Kidney capillary endothelial cell (primary cell): ENCODE measurements around the gene SURF4.
"Not testable (repeated sequence)": the region's sequence is repeated elsewhere in the genome, so short reads cannot be mapped to it uniquely, and the experiment has no call there.

ENCODE experiments used
- DNase-seq: peaks from one replicate; pipeline ENCODE4 v3.0.0-alpha.2; 2018; ENCODE audit warnings: low spot score

SURF4 gene

DNA sequence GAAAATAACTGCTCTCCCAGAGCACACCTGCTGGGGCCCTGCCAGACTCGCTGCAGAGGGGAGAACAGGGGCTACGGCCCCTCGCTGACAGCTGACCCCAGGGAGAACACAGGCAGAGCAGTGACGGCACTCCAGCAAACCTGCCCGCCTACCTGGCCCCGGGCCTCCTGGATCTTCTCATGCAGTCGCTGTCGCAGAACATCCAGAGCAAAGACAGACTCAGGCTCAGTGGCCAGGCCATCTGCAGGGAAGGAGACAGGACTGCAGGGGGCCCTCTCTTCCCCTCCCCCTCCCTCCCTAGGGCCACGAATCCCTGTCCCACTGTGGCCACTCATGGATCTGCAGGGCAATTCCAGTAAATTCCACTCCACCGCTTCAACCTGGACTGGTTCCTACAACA lies 42.3 kb downstream of the SURF4 start:
- no peak for DNase-seq

DNA sequence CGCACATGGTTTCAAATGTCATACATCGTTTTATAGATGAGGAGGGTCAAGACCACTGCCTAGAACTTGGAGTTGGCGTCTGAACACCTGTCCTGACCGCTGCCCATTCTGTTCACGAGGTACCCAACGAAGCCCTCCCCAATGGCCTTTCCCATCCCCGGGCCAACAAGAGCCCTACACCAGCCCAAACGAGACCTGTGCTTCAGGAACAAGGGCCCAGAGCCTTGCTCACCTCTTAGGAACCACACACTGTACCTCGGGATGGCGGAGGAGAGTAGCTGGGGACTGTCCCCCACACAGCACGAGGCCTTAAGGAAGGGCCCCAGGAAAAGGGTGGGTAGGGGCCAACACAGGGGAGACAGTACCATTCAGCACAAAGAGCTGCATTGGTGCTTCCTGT lies 42.8 kb downstream of the SURF4 start:
- no peak for DNase-seq

DNA sequence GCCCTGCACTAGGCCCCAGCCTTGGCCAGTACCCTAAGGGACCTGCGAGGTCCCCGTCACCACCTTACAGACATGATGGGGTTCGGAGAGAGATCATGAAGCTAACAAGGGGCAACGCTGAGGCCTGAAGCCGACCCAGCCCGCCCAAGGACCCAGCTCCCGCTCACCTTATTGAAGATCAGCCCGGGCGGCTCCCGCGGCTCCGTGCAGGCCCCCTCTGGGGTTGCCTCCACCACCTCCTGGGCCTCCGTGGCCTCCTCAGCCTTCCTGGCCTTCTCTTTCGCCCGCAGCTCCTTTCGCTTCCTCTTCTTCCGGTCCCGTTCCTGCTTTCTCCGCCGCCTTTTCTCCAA lies 43.5 kb downstream of the SURF4 start:
- DNase-seq: no peak

DNA sequence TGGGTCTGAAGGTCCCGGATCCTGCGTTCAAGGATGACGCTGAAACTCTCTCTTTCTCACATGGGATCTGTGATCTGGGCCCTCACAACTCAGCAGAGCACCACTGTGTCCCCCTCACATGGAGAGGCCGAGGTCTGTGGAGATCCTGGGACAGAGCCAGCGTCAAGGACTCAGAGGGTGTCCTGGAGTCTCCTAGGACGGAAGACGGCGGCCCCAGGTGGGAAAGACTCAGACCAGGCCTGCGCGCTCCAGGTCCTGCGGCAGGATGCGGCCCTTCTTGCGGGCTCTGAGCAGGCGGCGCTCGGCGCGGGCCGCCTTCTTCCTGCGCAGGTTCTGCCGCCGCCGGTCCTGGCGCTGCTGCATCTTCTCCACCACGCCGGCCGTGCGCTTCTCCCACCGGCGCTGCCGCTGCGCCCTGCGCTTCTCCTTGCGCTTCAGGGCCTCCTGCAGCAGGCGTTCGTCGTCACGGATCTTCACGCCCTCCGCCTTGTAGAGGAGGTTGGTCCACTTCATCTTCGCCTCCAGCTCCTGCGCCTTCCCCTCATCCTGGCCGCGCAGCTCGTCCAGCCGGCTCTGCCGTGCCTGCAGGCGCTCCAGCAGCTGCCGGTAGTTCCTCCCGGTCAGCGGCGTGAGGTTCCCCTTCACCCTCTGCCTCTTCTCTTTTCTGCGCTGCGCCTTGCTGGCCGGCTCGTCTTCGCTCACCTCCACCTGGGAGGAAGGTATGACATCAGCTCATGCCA lies 44.0 kb downstream of the SURF4 start:
- DNase-seq: no peak

DNA sequence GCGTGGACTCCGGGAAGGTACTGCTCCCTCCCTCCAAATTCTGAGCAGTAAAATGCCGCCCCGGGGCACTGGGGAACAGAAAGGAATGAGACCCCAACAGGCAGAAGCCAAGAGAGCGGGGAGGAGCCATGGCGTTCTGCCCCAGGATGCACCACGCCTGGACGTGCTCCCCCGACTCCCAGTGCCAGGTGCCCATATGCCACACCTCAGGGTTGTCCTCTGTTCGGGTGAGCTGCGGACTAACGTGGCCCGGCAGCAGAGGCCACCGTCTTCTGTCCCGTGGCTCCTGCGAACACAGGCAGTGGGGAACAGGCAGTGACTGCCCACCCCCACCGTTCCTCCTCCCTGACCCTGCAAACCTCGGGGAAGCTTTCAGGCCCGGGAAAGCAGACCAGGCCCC lies 44.6 kb downstream of the SURF4 start:
- DNase-seq: no peak

DNA sequence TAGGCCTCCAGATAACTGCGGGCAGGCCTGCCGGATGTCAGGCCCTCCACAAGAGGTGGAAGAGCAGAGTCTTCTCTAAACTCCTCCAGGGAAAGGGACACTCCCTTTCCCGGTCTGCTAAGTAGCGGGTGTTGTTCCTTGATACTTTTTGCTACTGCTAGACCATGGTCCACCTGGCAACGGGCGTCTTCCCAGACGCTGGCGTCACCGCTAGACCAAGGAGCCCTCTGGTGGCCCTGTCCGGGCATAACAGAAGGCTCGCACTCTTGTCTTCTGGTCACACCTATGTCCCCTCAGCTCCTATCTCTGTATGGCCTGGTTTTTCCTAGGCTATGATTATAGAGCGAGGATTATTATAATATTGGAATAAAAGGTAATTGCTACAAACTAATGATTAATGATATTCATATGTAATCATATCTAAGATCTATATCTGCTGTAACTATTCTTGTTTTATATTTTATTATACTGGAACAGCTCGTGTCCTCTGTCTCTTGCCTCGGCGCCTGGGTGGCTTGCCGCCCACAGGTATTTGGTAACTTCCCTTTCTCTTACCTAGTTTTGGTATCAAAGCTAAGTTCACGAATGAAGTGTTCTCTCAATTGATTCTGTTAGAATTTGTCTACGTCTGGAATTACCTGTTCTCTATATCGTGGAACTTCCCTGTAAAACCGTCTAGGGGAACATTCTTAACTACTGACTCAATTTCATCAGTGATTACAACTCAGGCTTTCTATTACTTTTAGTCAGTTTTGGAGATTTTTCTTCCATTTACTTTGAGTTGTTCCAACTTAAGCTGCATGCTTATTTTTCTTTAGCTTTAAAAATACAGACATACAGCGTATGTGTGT lies 46.3 kb downstream of the SURF4 start:
- DNase-seq: not testable (repeated sequence)

DNA sequence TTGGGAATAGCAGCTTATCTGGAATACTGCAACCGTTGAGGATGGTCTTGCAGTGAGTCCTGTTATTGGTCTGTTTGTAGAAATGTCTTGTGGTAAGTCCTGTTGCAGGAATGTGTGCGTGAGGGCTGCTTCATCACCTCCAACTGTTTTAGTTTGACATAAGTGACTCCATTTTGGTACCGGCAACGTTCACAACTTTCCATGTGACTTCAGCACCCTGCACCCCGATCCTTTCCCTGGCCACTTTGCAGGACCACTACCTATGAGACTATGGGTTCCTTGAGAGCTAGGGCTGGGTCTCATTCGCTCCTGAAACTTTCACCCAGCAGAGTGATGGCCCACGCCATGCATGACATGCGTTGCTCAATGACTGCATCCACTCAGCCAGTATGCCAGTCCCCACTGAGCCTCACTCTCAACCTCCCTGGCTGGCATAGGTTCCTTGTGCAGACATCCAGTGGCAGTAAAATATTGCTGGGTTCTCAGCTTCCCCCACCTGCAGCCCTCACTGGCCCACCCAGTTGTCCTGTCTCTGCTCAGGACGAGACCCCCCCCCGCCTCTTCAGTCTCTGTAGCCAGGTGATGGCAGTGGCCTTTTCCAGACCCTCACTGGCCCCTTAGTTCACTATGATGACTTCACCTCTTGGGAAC lies 47.9 kb downstream of the SURF4 start:
- DNase-seq: no peak

DNA sequence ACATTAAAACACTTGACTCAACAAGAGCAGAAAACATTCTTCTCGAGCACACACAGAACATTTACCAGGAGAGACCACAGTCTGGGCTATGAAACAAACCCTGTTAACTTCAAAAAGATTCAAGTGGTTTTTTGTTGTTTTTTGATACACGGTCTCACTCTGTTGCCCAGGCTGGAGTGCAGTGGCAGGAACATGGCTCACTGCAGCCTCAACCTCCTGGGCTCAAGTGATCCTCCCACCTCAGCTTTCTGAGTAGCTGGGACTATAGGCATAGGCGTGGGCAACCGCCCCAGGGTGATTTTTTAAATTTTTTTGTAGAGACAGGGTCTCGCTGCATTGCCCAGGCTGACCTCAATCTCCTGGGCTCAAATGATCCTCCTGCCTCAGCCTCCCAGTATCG lies 48.8 kb downstream of the SURF4 start:
- DNase-seq: not testable (repeated sequence)

DNA sequence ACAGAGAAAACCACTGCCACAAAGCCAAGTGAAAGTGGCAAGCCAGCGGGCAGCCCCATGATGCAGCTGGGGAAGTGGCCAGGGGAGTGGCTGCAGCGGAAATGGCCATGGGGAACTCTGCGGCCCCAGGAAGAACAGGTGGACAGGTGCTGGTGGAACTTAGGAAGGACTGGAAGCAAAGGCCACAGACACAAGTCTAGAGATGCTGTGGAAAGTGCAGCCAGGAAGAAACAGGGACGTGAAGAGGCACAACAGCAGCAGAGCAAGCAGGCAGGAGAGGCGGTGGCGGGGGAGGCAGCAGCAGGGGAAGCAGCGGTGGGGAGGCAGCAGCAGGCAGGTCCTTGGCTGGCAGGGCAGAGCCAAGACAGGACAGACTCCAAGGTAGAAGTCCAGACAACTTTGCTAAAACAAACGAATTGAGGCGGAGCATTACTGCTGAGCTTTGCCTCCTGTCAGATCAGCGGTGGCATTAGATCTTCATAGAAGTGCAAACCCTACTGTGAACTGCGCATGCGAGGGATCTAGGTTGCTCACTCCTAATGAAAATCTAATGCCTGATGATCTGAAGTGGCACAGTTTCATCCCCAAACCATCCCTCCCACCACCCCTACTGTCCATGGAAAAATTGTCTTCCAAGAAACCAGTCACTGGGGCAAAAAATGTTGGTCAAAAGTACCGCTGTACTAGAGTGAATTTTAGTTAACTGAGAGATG lies 51.7 kb downstream of the SURF4 start:
- DNase-seq: no peak

DNA sequence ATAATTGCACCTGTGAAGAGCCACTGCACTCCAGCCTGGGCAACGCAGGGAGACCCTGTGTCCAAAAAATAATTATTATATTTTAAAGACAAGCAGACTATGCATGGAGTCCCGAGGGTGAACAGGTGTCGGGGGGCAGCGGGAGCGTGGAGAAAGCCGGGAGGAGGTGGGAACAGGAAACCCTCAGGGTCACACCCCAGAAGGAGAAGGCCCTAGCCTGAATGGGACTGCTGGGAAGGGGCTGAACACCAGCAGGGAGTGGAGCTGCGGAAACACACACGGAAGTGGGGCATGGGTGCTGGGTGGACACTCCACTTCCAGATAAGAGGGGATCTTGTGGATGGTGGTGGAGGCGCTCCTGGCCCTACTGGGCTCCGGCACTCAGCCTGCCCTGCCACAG lies 52.6 kb downstream of the SURF4 start:
- DNase-seq: no peak

DNA sequence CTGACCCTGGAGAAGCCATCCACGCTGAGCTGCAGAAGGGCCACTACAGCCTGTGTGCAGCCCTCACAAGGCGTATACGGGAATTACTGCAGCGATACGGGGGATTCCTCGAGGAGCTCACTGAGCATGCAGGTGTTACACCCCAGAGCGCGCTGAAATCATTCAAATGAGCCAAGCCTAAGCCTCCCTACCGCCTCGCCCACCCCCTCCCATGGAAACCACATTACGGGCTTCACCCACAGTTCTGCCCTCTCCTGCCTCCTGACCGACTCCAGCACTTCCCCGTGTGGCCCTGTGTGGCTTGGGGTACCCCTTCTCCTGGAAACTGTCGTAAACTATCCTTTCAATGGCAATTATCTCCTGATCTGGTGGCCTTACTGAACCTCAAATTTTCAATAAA lies 53.2 kb downstream of the SURF4 start:
- no peak for DNase-seq

DNA sequence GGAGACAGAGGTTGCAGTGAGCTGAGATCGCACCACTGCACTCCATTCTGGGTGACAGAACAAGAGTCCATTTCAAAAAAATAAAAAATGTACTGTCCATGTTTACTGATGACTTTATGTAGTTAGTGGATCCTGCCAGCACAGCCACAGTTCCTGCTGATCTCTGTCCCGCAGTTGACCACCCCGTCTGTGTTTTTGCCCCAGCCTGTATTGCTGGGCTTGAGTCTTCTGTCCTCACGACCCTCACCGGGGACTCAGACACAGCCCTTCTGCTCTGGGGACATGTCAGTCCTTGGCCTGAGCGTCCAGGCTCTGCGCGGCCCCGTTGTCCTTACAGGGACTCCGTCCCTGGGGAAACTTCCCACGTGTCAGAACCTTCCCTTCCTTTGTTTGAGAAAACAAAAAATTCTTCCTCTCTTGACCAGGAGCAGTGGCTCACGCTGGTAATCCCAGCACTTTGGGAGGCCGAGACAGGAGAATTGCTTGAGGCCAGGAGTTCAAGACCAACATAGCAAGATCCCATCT lies 54.4 kb downstream of the SURF4 start:
- no peak for DNase-seq

DNA sequence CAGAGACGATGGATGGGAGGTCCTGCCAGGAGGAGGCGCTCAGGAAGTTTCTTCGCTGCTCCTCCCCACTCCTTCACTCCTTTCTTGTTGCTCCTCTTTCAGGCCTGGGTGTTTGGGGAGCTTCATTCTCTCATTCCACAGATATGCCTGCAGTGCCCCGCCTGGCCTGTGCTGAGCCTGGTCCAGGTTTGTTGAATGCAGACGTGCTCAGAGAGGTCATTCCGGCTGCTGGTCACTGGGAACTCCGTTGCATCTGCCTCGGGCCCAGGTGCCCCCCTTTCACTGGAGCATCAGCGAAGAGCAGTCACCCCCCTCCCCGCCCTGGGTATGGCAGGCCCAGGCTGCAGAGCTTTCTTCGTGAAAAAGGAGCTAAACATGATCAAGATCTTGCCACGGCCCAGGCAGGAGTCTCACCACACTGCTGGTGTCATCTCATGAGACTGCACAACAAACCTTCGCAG lies 55.4 kb downstream of the SURF4 start:
- DNase-seq: no peak

DNA sequence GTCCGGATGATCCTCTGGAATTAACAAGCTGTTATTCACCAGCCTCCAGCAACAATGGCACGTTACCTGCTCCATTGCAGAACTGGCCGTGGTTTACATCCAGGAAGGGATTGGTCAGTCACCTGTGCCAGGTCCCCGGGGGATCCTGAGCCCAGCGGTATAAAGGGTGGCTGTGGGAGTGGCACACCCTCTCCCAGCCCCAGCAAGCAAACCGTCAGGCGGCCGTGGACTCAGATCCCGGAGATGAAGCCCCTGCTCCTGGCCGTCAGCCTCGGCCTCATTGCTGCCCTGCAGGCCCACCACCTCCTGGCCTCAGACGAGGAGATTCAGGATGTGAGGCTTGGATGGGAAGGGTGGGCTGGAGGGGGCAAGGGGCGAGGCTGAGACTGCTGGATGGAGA lies 58.3 kb downstream of the SURF4 start:
- DNase-seq: not testable (repeated sequence)

DNA sequence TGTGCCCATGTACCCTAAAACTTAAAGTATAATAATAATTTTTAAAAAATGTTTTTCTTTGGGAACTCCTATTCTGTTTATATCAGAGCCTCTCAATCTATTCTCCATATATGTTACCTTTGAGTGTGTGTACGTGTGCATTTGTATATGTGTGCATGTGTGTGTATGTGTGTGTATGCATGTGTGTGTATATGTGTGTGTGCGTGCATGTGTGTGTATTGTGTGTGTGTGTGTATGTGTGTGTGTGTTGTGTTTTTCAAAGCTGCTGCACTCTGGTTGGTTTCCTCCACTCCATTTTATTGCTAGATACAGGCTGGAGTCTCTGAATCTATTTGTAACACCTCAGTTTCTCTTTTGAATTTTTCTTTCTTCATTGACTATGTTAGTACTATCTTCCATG lies 59.9 kb downstream of the SURF4 start:
- no peak for DNase-seq
